Gastroesophageal sphincter (tissue), 4 donors: ENCODE results near the gene PDPN. TPM values are rescaled to one million over a fixed set of nuclear protein-coding genes. Genes with fewer than 3 reads are reported as not detected.
A peak's percentile ranks its signal among the peaks of the same experiment; 100 is the strongest.

Experiments
- ATAC-seq: fragments of 150-250 bp; one replicate; pipeline ENCODE4 v1.9.1; 2016; ENCODE audit warnings: mild to moderate bottlenecking, moderate library complexity
- H3K27ac ChIP-seq, 4 donors: fragments of 200-600 bp; sonication (generic) in 3 of 4; 1 replicate in 3 of 4; 2 replicates in 1 of 4; pipeline ENCODE4 v1.5.1; 2016 to 2019
- H3K27me3 ChIP-seq: fragments of 200-600 bp; sonication (generic); one replicate; pipeline ENCODE4 v1.5.1; 2019
- H3K36me3 ChIP-seq, 2 donors: fragments of 200-600 bp; sonication (generic); one replicate each; pipeline ENCODE4 v1.5.1; 2019; ENCODE audit warnings: control low read depth in 1 of 2
- H3K4me1 ChIP-seq, 3 donors: fragments of 200-600 bp; sonication (generic); 1 replicate in 2 of 3; 2 replicates in 1 of 3; pipeline ENCODE4 v1.5.1; 2016 to 2019; ENCODE audit warnings: control low read depth in 2 of 3
- H3K4me3 ChIP-seq, 2 donors: fragments of 200-600 bp; sonication (generic); one replicate each; pipeline ENCODE4 v1.5.1; 2019; ENCODE audit warnings: mild to moderate bottlenecking in 1 of 2, moderate library complexity in 1 of 2
- H3K9me3 ChIP-seq, 3 donors: fragments of 200-600 bp; sonication (generic); one replicate each; pipeline ENCODE4 v1.5.1; 2017 to 2019; ENCODE audit warnings: control low read depth in 2 of 3
- CTCF ChIP-seq, 4 experiments: fragments of 200-600 bp in 2 of 4; fragments of 450-650 bp in 2 of 4; sonication (generic) in 1 of 4; IDR thresholded peaks; one replicate each; pipeline ENCODE4 v1.5.1; 2017 to 2019; ENCODE audit warnings: antibody characterized with exemption in 4 of 4, mild to moderate bottlenecking in 2 of 4, moderate library complexity in 2 of 4
- EP300 ChIP-seq: sonication (generic); formaldehyde crosslinking; IDR thresholded peaks from one replicate; pipeline ENCODE4 v1.6.1; 2017; ENCODE audit warnings: antibody characterized with exemption, mild to moderate bottlenecking
- POLR2A ChIP-seq, 2 donors: fragments of 450-650 bp; IDR thresholded peaks; one replicate each; pipeline ENCODE4 v1.6.1; 2017; ENCODE audit warnings: antibody characterized with exemption in 2 of 2, mild to moderate bottlenecking in 2 of 2, moderate library complexity in 1 of 2
- POLR2AphosphoS5 ChIP-seq: sonication (generic); formaldehyde crosslinking; IDR thresholded peaks from one replicate; pipeline ENCODE4 v1.6.1; 2017; ENCODE audit warnings: antibody characterized with exemption
- WGBS, 2 donors: methylation state at CpG; one replicate each; pipeline ENCODE4 v1.1.5; 2018; ENCODE audit warnings: low coverage in 1 of 2; 5-methylcytosine and 5-hydroxymethylcytosine counted together
- total RNA-seq, 4 donors: library from RNA; depleted of rRNA; stranded (reverse); fragments of >200 nt; gene quantifications; one replicate each; pipeline ENCODE4 v1.1.0, GENCODE V29; 2016

PDPN gene, protein sequence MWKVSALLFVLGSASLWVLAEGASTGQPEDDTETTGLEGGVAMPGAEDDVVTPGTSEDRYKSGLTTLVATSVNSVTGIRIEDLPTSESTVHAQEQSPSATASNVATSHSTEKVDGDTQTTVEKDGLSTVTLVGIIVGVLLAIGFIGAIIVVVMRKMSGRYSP
- 10 to 100 TPM; 10.9 to 31.6 (median 17.3) TPM for total RNA-seq

DNA sequence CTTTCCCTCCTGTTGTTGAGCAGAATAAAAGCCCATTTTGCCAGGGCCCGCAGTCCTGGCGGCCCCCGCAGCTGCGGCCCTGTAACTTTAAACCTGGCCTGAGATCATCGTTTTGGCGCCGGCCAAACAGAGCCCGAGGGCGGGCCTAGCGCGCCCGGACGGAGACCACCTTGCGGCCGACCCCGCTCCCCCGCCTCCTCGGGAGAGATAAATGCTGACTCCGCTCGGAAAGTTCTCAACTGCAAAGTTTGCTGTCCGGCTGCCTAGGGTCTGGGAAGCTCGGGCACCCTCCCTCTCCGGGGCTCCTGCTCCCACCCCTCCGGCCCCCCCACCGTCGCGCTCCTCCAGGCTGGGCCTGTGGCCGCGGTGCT, at the start of gene PDPN:
PDPN (plus strand) TSS at position 238 of the 371 bp plus-strand sequence. CDS start 202 bp downstream, outside the sequence.
- peaks cover 76% of the 10 kb centered on the region for H3K27me3 ChIP-seq
- no peaks in the 10 kb centered on the region for H3K9me3 ChIP-seq
- 0 to 4% methylated on average over 5 of the region's 29 CpGs for WGBS, 2 donors
- no peak for TF ChIP-seq POLR2AphosphoS5
- TF ChIP-seq CTCF (IDR thresholded peaks at IDR 0.05): no peak
- TF ChIP-seq POLR2A (IDR thresholded peaks at IDR 0.05): no peak
- no peak for TF ChIP-seq EP300
- peak; percentile 76 for ATAC-seq
- no peaks in the 10 kb centered on the region for H3K36me3 ChIP-seq
- peak within 1 kb of the TSS; percentile 33 to 55 for H3K4me3 ChIP-seq
- peaks cover 0 to 15% (median 0%) of the 10 kb centered on the region in 3 donors for H3K4me1 ChIP-seq
- peak within 1 kb of the TSS; percentile 53 to 84 (median 65) for H3K27ac ChIP-seq

GRCh38 chr1:13535227-13535626, 48.4 kb upstream of the PDPN start:
- Histone ChIP-seq H3K4me1 (no peaks in the 10 kb centered on the region), H3K27ac (no peak overlapping the region), H3K36me3 (no peaks in the 10 kb centered on the region), H3K9me3 (no peaks in the 10 kb centered on the region), H3K4me3 (no peak overlapping the region), H3K27me3 (no peaks in the 10 kb centered on the region)
- 73 to 91% methylated on average over 5 to 6 of the region's 6 CpGs for WGBS, 2 donors
- no peak for ATAC-seq
- TF ChIP-seq POLR2AphosphoS5 (no peak), POLR2A (IDR thresholded peaks at IDR 0.05) (no peak), EP300 (no peak), CTCF (IDR thresholded peaks at IDR 0.05) (no peak)

DNA sequence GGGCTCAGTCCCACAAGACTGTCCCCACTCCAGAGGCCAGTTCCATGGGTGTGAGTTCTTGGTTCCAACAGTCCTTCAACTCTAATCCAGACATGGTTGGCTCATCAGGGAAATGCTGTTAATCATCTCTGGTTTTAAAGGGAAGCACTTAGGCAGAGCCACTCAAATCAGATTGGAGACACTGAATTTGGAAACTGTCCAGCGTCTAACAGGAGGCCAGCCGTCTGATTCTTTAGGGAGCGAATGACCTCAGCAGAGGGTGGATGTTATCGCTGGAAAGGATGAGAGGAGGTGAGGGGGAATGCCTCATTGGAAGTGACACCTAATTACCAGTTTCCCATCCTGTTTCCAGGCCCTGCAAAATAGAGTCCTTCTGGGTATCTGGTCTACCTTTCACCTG, 47.1 kb upstream of the PDPN start:
- WGBS, 2 donors: 20 to 71% methylated on average over 1 to 4 of the region's 4 CpGs
- no peak overlapping the region for H3K27ac ChIP-seq
- no peak for ATAC-seq

DNA sequence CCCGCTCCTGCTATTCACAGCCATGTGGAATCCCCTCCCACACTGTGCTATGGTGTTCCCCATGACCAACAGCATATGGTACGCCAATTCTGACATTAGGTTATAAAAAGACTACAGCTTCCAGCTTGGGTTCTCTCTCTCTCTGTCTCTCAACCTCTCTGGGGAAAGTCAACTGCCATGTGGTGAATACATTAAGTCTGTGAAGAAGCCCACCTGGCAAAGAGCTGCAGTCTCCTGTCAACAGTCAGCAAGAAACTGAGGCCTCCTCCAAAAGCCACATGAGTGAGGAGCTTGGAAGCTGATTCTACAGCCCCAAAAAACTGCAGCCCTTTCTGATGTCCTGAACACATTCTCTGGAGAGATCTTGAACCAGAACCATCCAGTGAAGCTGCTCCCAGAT, 44.8 kb upstream of the PDPN start:
- Histone ChIP-seq H3K4me1 (peaks cover 0 to 13% (median 0%) of the 10 kb centered on the region in 3 donors), H3K36me3 (no peaks in the 10 kb centered on the region), H3K9me3 (no peaks in the 10 kb centered on the region), H3K27me3 (no peaks in the 10 kb centered on the region), H3K27ac (no peak overlapping the region), H3K4me3 (no peak overlapping the region)
- WGBS, 2 donors: 92% methylated on average over 2 of the region's 2 CpGs; no CpG with 5 or more reads in 1 of the 2 donors
- ATAC-seq: no peak
- TF ChIP-seq POLR2AphosphoS5 (no peak), EP300 (no peak), POLR2A (IDR thresholded peaks at IDR 0.05) (no peak), CTCF (IDR thresholded peaks at IDR 0.05) (no peak)

More for the DNA sequence above, 47.1 kb upstream of the PDPN start:
- H3K4me3 ChIP-seq: no peak overlapping the region
- no peaks in the 10 kb centered on the region for H3K9me3 ChIP-seq
- no peaks in the 10 kb centered on the region for H3K36me3 ChIP-seq
- H3K4me1 ChIP-seq: peaks cover 0 to 6% (median 0%) of the 10 kb centered on the region in 3 donors
- no peaks in the 10 kb centered on the region for H3K27me3 ChIP-seq
- TF ChIP-seq CTCF (IDR thresholded peaks at IDR 0.05) (no peak), EP300 (no peak), POLR2AphosphoS5 (no peak), POLR2A (IDR thresholded peaks at IDR 0.05) (no peak)

DNA sequence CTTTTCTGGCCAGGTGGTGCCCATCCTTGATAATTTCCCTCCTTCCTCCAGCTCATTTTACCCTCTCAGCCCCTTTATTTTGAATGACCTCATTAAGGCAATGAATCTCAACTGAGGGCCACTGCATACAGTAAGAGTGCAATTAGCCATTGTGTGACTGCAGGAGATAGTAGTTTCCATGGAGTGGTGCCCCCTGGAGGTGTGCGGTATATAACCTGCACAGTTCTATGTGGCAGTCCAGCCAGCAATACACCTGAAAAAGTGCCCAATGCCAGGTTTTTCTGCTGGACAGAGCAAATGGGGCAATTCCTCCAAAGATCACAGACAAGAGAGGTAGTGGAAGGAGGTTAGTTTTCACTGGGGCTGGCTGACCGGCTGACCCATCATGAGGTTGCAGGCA, 43.9 kb upstream of the PDPN start:
- Histone ChIP-seq H3K9me3 (no peaks in the 10 kb centered on the region), H3K4me1 (peaks cover 0 to 19% (median 0%) of the 10 kb centered on the region in 3 donors), H3K27me3 (no peaks in the 10 kb centered on the region), H3K27ac (no peak overlapping the region), H3K4me3 (no peak overlapping the region), H3K36me3 (no peaks in the 10 kb centered on the region)
- WGBS, 2 donors: 75 to 100% methylated on average over 1 to 2 of the region's 2 CpGs
- TF ChIP-seq POLR2AphosphoS5 (no peak), EP300 (no peak), CTCF (IDR thresholded peaks at IDR 0.05) (no peak), POLR2A (IDR thresholded peaks at IDR 0.05) (no peak)
- ATAC-seq: no peak
